GM21447 (cell line): Measurements from ENCODE around the gene KCNC3.

Experiments used
- ATAC-seq: cut with Tn5 transposase; IDR thresholded peaks from one replicate; pipeline ENCODE4 v1.9.1; 2021; ENCODE audit not compliant: unreplicated experiment

KCNC3 gene

GRCh38 chr19:50280074-50280473, 49.1 kb downstream of the KCNC3 start:
- no peak for ATAC-seq

GRCh38 chr19:50277966-50278580, 51.1 kb downstream of the KCNC3 start:
- no peak for ATAC-seq

GRCh38 chr19:50276370-50277063, 52.7 kb downstream of the KCNC3 start:
- ATAC-seq = no peak

GRCh38 chr19:50275577-50276368, 53.4 kb downstream of the KCNC3 start:
- no peak for ATAC-seq

- no peak for ATAC-seq
Observed at GRCh38 chr19:50273821-50274220, 55.4 kb downstream of the KCNC3 start.

GRCh38 chr19:50272263-50272897, 56.8 kb downstream of the KCNC3 start:
- no peak for ATAC-seq

GRCh38 chr19:50269653-50270052, 59.5 kb downstream of the KCNC3 start:
- no peak for ATAC-seq

GRCh38 chr19:50268501-50268900, 60.7 kb downstream of the KCNC3 start:
- ATAC-seq = no peak

GRCh38 chr19:50268041-50268440, 61.1 kb downstream of the KCNC3 start:
- ATAC-seq = no peak

- no peak for ATAC-seq
Observed at GRCh38 chr19:50266896-50267295, 62.3 kb downstream of the KCNC3 start.

GRCh38 chr19:50266041-50266440, 63.1 kb downstream of the KCNC3 start:
- no peak for ATAC-seq

GRCh38 chr19:50264483-50265186, 64.5 kb downstream of the KCNC3 start:
- no peak for ATAC-seq

GRCh38 chr19:50263176-50263575, 66.0 kb downstream of the KCNC3 start:
- no peak for ATAC-seq
